ENCODE results near the gene PRF1.

DNA sequence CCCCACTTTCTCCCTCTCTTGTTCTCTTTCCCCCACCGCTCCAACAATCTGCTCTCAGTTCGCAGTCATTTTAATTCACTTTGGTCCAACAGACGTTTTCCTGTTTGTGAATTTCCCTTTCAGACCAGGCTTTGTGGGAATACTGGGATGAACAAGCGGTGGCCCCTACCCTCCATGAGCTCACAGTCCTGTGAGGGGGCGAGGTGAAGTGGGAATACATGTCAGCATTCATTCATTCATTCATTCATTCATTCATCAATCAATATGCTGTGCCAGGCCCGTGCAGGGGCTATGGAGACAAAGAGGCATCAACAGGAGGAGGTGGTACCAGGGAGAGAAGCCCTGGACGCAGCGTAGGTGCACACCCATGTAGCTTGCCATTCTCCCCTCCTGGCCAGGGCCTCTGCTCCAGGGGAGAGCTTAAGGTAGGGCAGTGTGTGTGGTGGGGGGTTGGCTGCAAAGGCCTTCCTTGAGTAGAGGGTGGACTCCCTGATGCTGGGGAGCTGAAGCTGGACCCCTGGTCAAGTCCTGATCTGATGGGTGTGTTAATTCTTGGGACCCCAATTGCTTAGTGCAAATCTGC lies 16.1 kb downstream of the PRF1 start:
- TF ChIP-seq, protein P1, sequence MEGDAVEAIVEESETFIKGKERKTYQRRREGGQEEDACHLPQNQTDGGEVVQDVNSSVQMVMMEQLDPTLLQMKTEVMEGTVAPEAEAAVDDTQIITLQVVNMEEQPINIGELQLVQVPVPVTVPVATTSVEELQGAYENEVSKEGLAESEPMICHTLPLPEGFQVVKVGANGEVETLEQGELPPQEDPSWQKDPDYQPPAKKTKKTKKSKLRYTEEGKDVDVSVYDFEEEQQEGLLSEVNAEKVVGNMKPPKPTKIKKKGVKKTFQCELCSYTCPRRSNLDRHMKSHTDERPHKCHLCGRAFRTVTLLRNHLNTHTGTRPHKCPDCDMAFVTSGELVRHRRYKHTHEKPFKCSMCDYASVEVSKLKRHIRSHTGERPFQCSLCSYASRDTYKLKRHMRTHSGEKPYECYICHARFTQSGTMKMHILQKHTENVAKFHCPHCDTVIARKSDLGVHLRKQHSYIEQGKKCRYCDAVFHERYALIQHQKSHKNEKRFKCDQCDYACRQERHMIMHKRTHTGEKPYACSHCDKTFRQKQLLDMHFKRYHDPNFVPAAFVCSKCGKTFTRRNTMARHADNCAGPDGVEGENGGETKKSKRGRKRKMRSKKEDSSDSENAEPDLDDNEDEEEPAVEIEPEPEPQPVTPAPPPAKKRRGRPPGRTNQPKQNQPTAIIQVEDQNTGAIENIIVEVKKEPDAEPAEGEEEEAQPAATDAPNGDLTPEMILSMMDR (CRISPR knock-in tag; IDR thresholded peaks at IDR 0.05): no peak
- TF ChIP-seq, protein P2, sequence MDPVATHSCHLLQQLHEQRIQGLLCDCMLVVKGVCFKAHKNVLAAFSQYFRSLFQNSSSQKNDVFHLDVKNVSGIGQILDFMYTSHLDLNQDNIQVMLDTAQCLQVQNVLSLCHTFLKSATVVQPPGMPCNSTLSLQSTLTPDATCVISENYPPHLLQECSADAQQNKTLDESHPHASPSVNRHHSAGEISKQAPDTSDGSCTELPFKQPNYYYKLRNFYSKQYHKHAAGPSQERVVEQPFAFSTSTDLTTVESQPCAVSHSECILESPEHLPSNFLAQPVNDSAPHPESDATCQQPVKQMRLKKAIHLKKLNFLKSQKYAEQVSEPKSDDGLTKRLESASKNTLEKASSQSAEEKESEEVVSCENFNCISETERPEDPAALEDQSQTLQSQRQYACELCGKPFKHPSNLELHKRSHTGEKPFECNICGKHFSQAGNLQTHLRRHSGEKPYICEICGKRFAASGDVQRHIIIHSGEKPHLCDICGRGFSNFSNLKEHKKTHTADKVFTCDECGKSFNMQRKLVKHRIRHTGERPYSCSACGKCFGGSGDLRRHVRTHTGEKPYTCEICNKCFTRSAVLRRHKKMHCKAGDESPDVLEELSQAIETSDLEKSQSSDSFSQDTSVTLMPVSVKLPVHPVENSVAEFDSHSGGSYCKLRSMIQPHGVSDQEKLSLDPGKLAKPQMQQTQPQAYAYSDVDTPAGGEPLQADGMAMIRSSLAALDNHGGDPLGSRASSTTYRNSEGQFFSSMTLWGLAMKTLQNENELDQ (CRISPR knock-in tag; IDR thresholded peaks at IDR 0.05; ENCODE audit: borderline replicate concordance): no peak
- TF ChIP-seq ELF1 (CRISPR knock-in tag; IDR thresholded peaks at IDR 0.05) (no peak), ZKSCAN8 (CRISPR knock-in tag; IDR thresholded peaks at IDR 0.05; ENCODE audit: borderline replicate concordance) (no peak), ZNF816 (CRISPR knock-in tag; IDR thresholded peaks at IDR 0.05; ENCODE audit: borderline replicate concordance) (no peak), KAT7 (CRISPR knock-in tag; IDR thresholded peaks at IDR 0.05; ENCODE audit: borderline replicate concordance) (no peak), RNF2 (conservative IDR thresholded peaks at IDR 0.05; ENCODE audit: low read depth) (no peak), MIXL1 (CRISPR knock-in tag; IDR thresholded peaks at IDR 0.05) (no peak), TAF1 (CRISPR knock-in tag; IDR thresholded peaks at IDR 0.05) (no peak), RARA (CRISPR knock-in tag; IDR thresholded peaks at IDR 0.05) (no peak), NFE2L1 (CRISPR knock-in tag; IDR thresholded peaks at IDR 0.05; ENCODE audit: borderline replicate concordance) (no peak), POLR2G (IDR thresholded peaks at IDR 0.05; ENCODE audit: low read depth, low read length) (no peak)
- TF ChIP-seq, protein P3, sequence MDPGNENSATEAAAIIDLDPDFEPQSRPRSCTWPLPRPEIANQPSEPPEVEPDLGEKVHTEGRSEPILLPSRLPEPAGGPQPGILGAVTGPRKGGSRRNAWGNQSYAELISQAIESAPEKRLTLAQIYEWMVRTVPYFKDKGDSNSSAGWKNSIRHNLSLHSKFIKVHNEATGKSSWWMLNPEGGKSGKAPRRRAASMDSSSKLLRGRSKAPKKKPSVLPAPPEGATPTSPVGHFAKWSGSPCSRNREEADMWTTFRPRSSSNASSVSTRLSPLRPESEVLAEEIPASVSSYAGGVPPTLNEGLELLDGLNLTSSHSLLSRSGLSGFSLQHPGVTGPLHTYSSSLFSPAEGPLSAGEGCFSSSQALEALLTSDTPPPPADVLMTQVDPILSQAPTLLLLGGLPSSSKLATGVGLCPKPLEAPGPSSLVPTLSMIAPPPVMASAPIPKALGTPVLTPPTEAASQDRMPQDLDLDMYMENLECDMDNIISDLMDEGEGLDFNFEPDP (CRISPR knock-in tag; conservative IDR thresholded peaks at IDR 0.05): no peak
- TF ChIP-seq, protein P4, sequence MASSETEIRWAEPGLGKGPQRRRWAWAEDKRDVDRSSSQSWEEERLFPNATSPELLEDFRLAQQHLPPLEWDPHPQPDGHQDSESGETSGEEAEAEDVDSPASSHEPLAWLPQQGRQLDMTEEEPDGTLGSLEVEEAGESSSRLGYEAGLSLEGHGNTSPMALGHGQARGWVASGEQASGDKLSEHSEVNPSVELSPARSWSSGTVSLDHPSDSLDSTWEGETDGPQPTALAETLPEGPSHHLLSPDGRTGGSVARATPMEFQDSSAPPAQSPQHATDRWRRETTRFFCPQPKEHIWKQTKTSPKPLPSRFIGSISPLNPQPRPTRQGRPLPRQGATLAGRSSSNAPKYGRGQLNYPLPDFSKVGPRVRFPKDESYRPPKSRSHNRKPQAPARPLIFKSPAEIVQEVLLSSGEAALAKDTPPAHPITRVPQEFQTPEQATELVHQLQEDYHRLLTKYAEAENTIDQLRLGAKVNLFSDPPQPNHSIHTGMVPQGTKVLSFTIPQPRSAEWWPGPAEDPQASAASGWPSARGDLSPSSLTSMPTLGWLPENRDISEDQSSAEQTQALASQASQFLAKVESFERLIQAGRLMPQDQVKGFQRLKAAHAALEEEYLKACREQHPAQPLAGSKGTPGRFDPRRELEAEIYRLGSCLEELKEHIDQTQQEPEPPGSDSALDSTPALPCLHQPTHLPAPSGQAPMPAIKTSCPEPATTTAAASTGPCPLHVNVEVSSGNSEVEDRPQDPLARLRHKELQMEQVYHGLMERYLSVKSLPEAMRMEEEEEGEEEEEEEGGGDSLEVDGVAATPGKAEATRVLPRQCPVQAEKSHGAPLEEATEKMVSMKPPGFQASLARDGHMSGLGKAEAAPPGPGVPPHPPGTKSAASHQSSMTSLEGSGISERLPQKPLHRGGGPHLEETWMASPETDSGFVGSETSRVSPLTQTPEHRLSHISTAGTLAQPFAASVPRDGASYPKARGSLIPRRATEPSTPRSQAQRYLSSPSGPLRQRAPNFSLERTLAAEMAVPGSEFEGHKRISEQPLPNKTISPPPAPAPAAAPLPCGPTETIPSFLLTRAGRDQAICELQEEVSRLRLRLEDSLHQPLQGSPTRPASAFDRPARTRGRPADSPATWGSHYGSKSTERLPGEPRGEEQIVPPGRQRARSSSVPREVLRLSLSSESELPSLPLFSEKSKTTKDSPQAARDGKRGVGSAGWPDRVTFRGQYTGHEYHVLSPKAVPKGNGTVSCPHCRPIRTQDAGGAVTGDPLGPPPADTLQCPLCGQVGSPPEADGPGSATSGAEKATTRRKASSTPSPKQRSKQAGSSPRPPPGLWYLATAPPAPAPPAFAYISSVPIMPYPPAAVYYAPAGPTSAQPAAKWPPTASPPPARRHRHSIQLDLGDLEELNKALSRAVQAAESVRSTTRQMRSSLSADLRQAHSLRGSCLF (CRISPR knock-in tag; IDR thresholded peaks at IDR 0.05; ENCODE audit: borderline replicate concordance): no peak
